ENCODE measurements around the gene KCTD4. TPM values are rescaled to one million over a fixed set of nuclear protein-coding genes. Genes with fewer than 3 reads are reported as not detected.
"Not testable (repeated sequence)": the region's sequence is repeated elsewhere in the genome, so short reads cannot be mapped to it uniquely, and the experiment has no call there.

The KCTD4 gene
- not detected for total RNA-seq
- polyA plus RNA-seq, result not detected
- long read RNA-seq, donor 1, result 0 reads
- long read RNA-seq, donor 2, result 0 reads
- long read RNA-seq, donor 3, result 0 reads
- long read RNA-seq, donor 4, result 0 reads
- long read RNA-seq, donor 5, result 0 reads

- H3K27me3 ChIP-seq (ENCODE audit: control insufficient read depth in 3 of 3, insufficient read depth in 3 of 3, low read length in 2 of 3), result no peaks in the 10 kb centered on the region
- H3K9ac ChIP-seq (ENCODE audit: insufficient read depth in 1 of 2, low read length in 2 of 2), result no peak within 1 kb of the TSS
- no peak within 1 kb of the TSS for H3K27ac ChIP-seq (ENCODE audit: low read depth in 1 of 2, low read length in 1 of 2)
- WGBS, 2 donors, result 51 to 71% methylated on average over 2 of the region's 2 CpGs
- H3K36me3 ChIP-seq (ENCODE audit: control insufficient read depth in 4 of 4, insufficient read depth in 4 of 4, low read length in 4 of 4), result no peaks in the 10 kb centered on the region
- peaks cover 0 to 7% (median 0%) of the 10 kb centered on the region in 5 donors for H3K4me1 ChIP-seq (ENCODE audit: control insufficient read depth in 5 of 5, insufficient read depth in 5 of 5, low read length in 5 of 5)
- H3K4me3 ChIP-seq, result no peak within 1 kb of the TSS
- DNase-seq (no peak), ATAC-seq (ENCODE audit: insufficient read depth, low FRiP score) (no peak)
- no peak for TF ChIP-seq CTCF (IDR thresholded peaks at IDR 0.05; ENCODE audit: control extremely low read depth, extremely low read depth)
- no peaks in the 10 kb centered on the region for H3K9me3 ChIP-seq (ENCODE audit: control insufficient read depth in 4 of 4, insufficient read depth in 3 of 4, low read length in 3 of 4)
These were observed at the start of gene KCTD4 for GRCh38 chr13:45200701-45201232. KCTD4 (minus strand) TSS chr13:45201045; CDS start chr13:45194567, 6,478 bp downstream.

DNA sequence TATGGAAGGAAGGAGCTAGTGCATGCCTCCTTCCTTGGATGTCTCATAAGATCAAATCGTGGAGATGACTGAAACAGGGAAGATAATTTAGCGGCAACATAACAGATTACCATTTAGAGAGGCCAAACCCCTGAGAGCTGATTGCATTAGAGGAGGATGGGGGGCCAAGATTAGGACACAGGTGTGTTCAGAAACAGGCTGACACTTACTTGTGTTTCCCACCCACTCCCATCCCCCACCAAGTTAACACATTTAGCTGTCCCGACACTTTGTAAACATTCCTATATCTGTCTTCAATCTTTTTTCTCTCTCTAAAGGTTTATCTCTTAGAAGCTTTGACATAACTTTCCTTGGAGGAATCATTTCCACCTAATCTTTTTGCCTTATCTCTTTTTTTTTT, 48.8 kb upstream of the KCTD4 start:
- TF ChIP-seq CTCF (IDR thresholded peaks at IDR 0.05; ENCODE audit: control extremely low read depth, extremely low read depth), result no peak
- no peak for ATAC-seq (ENCODE audit: insufficient read depth, low FRiP score)
- WGBS, 2 donors, result 83 to 93% methylated on average over 3 of the region's 3 CpGs

GRCh38 chr13:45244736-45245135, 43.9 kb upstream of the KCTD4 start:
- not testable (repeated sequence) for H3K4me3 ChIP-seq; H3K9ac ChIP-seq (ENCODE audit: insufficient read depth in 1 of 2, low read length in 2 of 2); H3K4me1 ChIP-seq (ENCODE audit: control insufficient read depth in 5 of 5, insufficient read depth in 5 of 5, low read length in 5 of 5); H3K27me3 ChIP-seq (ENCODE audit: control insufficient read depth in 3 of 3, insufficient read depth in 3 of 3, low read length in 2 of 3); DNase-seq; H3K9me3 ChIP-seq (ENCODE audit: control insufficient read depth in 4 of 4, insufficient read depth in 3 of 4, low read length in 3 of 4); H3K27ac ChIP-seq (ENCODE audit: low read depth in 1 of 2, low read length in 1 of 2); H3K36me3 ChIP-seq (ENCODE audit: control insufficient read depth in 4 of 4, insufficient read depth in 4 of 4, low read length in 4 of 4); ATAC-seq (ENCODE audit: insufficient read depth, low FRiP score)
- WGBS, 2 donors, result 94 to 98% methylated on average over 7 of the region's 7 CpGs

More for the DNA sequence above, 48.8 kb upstream of the KCTD4 start:
- H3K4me1 ChIP-seq (ENCODE audit: control insufficient read depth in 5 of 5, insufficient read depth in 5 of 5, low read length in 5 of 5), result peaks cover 0 to 2% (median 0%) of the 10 kb centered on the region in 5 donors
- peaks cover 0 to 6% (median 0%) of the 10 kb centered on the region in 4 donors for H3K36me3 ChIP-seq (ENCODE audit: control insufficient read depth in 4 of 4, insufficient read depth in 4 of 4, low read length in 4 of 4)
- no peaks in the 10 kb centered on the region for H3K9me3 ChIP-seq (ENCODE audit: control insufficient read depth in 4 of 4, insufficient read depth in 3 of 4, low read length in 3 of 4)
- no peaks in the 10 kb centered on the region for H3K27me3 ChIP-seq (ENCODE audit: control insufficient read depth in 3 of 3, insufficient read depth in 3 of 3, low read length in 2 of 3)
- H3K4me3 ChIP-seq, result no peak overlapping the region
- no peak overlapping the region for H3K27ac ChIP-seq (ENCODE audit: low read depth in 1 of 2, low read length in 1 of 2)
- no peak for DNase-seq
- H3K9ac ChIP-seq (ENCODE audit: insufficient read depth in 1 of 2, low read length in 2 of 2), result no peak overlapping the region

DNA sequence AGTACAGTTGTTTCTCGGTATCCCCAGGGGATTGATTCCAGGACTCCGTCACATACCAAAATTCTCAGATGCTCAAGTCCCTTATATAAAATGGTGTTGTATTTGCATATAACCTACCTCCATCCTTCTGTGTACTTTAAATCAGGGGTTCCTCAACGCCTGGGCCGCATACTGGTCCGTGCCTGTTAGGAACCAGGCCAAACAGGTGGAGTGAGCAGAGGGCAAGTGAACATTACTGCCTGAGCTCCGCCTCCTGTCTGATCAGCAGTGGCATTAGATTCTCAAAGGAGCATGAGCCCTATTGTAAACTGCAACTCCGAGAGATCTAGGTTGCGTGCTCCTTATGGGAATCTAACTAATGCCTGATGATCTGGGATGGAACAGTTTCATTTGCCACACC, 42.2 kb upstream of the KCTD4 start:
- TF ChIP-seq CTCF (IDR thresholded peaks at IDR 0.05; ENCODE audit: control extremely low read depth, extremely low read depth), result no peak
- no peak for ATAC-seq (ENCODE audit: insufficient read depth, low FRiP score)

More for the DNA sequence above, 42.2 kb upstream of the KCTD4 start:
- DNase-seq, result no peak
- Histone ChIP-seq H3K36me3 (ENCODE audit: control insufficient read depth in 4 of 4, insufficient read depth in 4 of 4, low read length in 4 of 4) (no peaks in the 10 kb centered on the region), H3K9me3 (ENCODE audit: control insufficient read depth in 4 of 4, insufficient read depth in 3 of 4, low read length in 3 of 4) (no peaks in the 10 kb centered on the region), H3K27ac (ENCODE audit: low read depth in 1 of 2, low read length in 1 of 2) (no peak overlapping the region), H3K4me1 (ENCODE audit: control insufficient read depth in 5 of 5, insufficient read depth in 5 of 5, low read length in 5 of 5) (peaks cover 0 to 3% (median 0%) of the 10 kb centered on the region in 5 donors), H3K4me3 (no peak overlapping the region), H3K27me3 (ENCODE audit: control insufficient read depth in 3 of 3, insufficient read depth in 3 of 3, low read length in 2 of 3) (no peaks in the 10 kb centered on the region), H3K9ac (ENCODE audit: insufficient read depth in 1 of 2, low read length in 2 of 2) (no peak overlapping the region)
- WGBS, 2 donors, result 93 to 94% methylated on average over 8 of the region's 8 CpGs
